Activated CD8-positive, alpha-beta T cell treated with anti-CD3 and anti-CD28 coated beads, Interleukin-2, amount 10 ng/mL, durations not matched to agents 7 days and 5 days (primary cell): ENCODE results near the gene ZSCAN26. TPM values are rescaled to one million over a fixed set of nuclear protein-coding genes. Genes with fewer than 3 reads are reported as not detected.
"Not testable (repeated sequence)": the region's sequence is repeated elsewhere in the genome, so short reads cannot be mapped to it uniquely, and the experiment has no call there.

Source experiments
- ATAC-seq: fragments of 150-1000 bp; cut with Tn5 transposase; one replicate; pipeline ENCODE4 v1.10.0; 2021; ENCODE audit warnings: moderate library complexity
- CTCF ChIA-PET: fragments of 350-600 bp; sonication (Branson Sonifier 250); formaldehyde crosslinking; loops from one replicate; lab custom pipeline; 2021; ENCODE audit warnings: antibody characterized with exemption; lab: Charles Lee
- POLR2A ChIA-PET: fragments of 350-600 bp; sonication (Branson Sonifier 250); formaldehyde crosslinking; loops from one replicate; lab custom pipeline; 2021; ENCODE audit warnings: antibody characterized with exemption; lab: Charles Lee
- DNase-seq: peaks from one replicate; pipeline ENCODE4 v3.0.0-alpha.2; 2020
- H3K27ac Mint-ChIP-seq: one replicate; pipeline ENCODE4 v1.8.0; 2021; ENCODE audit warnings: mild to moderate bottlenecking, mixed read lengths
- H3K27me3 Mint-ChIP-seq: one replicate; pipeline ENCODE4 v1.8.0; 2021; ENCODE audit warnings: low read depth, mixed read lengths
- H3K36me3 Mint-ChIP-seq: one replicate; pipeline ENCODE4 v1.8.0; 2021; ENCODE audit warnings: low read depth, mixed read lengths
- H3K4me1 Mint-ChIP-seq: one replicate; pipeline ENCODE4 v1.8.0; 2021; ENCODE audit warnings: low read depth, mixed read lengths
- H3K4me3 Mint-ChIP-seq: one replicate; pipeline ENCODE4 v1.8.0; 2021; ENCODE audit warnings: mild to moderate bottlenecking, mixed read lengths
- H3K9me3 Mint-ChIP-seq: one replicate; pipeline ENCODE4 v1.8.0; 2022; ENCODE audit warnings: mixed read lengths; ENCODE audit not compliant: insufficient read depth
- total RNA-seq, 2 experiments: library from RNA; stranded (reverse); gene quantifications; one replicate each; pipeline ENCODE4 v1.2.3, GENCODE V29; 2021

The ZSCAN26 gene
- total RNA-seq, 2 experiments from 2014 or later: 6.7 to 9.7 TPM

DNA sequence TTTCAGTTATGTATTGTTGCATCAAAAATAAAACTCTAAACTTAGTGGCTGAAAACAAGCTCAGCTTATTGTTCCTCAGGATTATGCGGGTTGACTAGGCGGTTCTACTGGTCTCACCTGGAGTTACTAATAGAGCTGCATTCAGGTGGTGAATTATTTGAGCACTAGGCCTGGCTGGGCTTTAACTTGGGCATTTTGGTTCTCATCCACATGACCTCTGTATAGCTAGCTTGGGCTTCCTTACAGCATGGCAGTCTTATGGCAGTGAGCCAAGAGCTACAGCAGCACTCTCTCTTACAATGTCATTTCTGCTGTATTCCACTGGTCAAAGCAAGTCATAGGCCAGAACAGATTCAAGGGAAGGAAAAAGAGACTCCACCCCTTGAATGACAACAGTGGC, 16.0 kb downstream of the ZSCAN26 start:
- DNase-seq (no peak), ATAC-seq (no peak)
- CTCF ChIA-PET: interaction anchor here (0.8 to 1.8 kb wide), 4 partner anchors 23 to 114 kb away, joined by 3 to 7 read pairs (median 3); no protein-coding TSS in a partner anchor
- Mint-ChIP-seq H3K36me3 (peaks cover 39% of the 10 kb centered on the region), H3K9me3 (no peaks in the 10 kb centered on the region), H3K4me3 (no peak overlapping the region), H3K4me1 (peaks cover 17% of the 10 kb centered on the region), H3K27me3 (peaks cover 6% of the 10 kb centered on the region), H3K27ac (no peak overlapping the region)
- POLR2A ChIA-PET: interaction anchor here (0.6 to 1.6 kb wide), 3 partner anchors 9 to 52 kb away, joined by 3 to 4 read pairs (median 3); no protein-coding TSS in a partner anchor

DNA sequence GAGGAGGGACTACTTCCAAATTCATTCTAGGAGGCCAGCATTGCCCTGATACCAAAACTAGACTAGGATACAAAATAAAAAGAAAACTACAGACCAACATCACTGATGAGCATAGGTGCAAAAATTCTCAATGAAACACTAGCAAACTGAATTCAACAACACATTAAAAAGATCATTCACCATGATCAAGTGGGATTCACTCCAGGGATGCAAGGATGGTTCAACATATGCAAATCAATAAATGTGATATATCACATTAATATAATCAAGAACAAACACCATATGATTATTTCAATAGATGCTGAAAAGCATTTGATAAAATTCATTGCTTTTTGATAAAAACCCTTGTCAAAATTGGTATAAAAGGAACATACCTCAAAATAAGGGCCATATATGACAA, 24.6 kb downstream of the ZSCAN26 start:
- H3K36me3 Mint-ChIP-seq: peaks cover 23% of the 10 kb centered on the region
- no peaks in the 10 kb centered on the region for H3K27me3 Mint-ChIP-seq
- ATAC-seq: no peak
- H3K4me3 Mint-ChIP-seq: no peak overlapping the region
- DNase-seq: no peak
- no peak overlapping the region for H3K27ac Mint-ChIP-seq
- no peaks in the 10 kb centered on the region for H3K4me1 Mint-ChIP-seq
- peaks cover 7% of the 10 kb centered on the region for H3K9me3 Mint-ChIP-seq
- ChIA-PET POLR2A (no interaction called here), CTCF (no interaction called here)

DNA sequence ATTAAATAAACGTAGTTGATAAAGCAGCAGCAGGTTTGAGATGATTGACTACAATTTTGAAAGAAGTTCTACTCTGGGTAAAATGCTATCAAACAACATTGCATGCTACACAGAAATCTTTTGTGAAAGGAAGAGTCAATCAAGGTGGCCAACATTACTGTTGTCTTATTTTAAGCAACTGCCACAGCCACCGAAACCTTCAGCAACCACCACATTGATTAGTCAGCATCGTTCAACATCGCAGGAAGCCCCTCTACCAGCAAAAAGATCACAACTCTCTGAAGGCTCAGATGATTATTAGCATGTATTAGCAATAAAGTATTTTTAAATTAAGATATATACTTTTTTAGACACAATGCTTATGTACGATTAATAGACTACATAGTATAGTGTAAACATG, 28.4 kb downstream of the ZSCAN26 start:
- CTCF ChIA-PET: no interaction called here
- ATAC-seq: no peak

DNA sequence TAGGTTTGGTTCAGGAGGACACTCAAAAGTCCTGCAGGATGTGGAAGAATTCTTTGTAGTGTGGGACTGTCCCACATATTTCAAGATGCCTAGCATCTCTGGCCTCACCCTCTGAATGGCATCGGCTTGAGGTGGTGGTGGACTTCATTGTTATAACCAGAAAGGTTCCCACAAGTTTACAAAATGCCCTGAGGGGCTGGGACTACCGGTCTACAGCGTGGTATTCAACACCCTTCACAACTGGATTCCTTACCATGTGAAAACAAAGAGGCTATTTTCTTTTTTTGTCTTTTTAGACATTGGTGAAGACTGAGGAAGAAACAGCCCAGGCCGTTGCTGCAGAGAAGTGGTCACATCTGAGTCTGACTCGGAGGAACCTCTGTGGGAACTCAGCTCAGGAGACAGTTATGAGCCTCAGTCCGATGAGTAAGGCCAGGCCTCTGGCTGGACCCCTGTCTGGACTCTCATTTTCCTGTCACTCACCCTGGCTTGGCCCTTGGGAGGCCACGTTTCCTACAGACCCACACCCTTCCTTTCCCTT, 29.6 kb downstream of the ZSCAN26 start:
- ChIA-PET POLR2A (no interaction called here), CTCF (no interaction called here)
- peaks cover 4% of the 10 kb centered on the region for H3K9me3 Mint-ChIP-seq
- no peak overlapping the region for H3K27ac Mint-ChIP-seq
- no peak for ATAC-seq
- H3K36me3 Mint-ChIP-seq: peaks cover 13% of the 10 kb centered on the region
- H3K4me1 Mint-ChIP-seq: no peaks in the 10 kb centered on the region
- no peaks in the 10 kb centered on the region for H3K27me3 Mint-ChIP-seq
- no peak overlapping the region for H3K4me3 Mint-ChIP-seq
- no peak for DNase-seq

More for the DNA sequence above, 28.4 kb downstream of the ZSCAN26 start:
- no peak overlapping the region for H3K4me3 Mint-ChIP-seq
- no peaks in the 10 kb centered on the region for H3K4me1 Mint-ChIP-seq
- POLR2A ChIA-PET: no interaction called here
- no peak overlapping the region for H3K27ac Mint-ChIP-seq
- H3K9me3 Mint-ChIP-seq: peaks cover 7% of the 10 kb centered on the region
- H3K27me3 Mint-ChIP-seq: no peaks in the 10 kb centered on the region
- no peak for DNase-seq
- H3K36me3 Mint-ChIP-seq: peaks cover 8% of the 10 kb centered on the region

DNA sequence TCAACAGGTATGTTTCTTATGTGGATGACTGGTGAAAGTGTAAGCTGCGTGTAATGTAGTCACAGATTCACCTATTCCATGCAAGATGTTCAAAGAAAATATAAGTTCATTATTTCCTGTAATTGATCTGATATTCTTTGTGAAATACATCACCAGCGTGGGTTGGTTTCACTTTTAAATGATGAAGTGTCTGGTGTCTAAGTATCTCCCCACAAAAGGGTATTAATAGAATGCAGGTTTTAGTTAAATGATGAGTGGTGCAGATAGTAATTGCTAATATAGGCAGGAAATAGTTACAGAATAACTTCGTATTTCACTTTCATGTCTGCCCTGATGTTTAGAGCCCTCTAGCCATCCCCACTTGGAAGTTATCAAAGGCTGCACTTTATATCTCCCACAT, 36.6 kb downstream of the ZSCAN26 start:
- peaks cover 11% of the 10 kb centered on the region for H3K36me3 Mint-ChIP-seq
- H3K27ac Mint-ChIP-seq: no peak overlapping the region
- CTCF ChIA-PET: no interaction called here
- no peaks in the 10 kb centered on the region for H3K9me3 Mint-ChIP-seq
- POLR2A ChIA-PET: no interaction called here
- ATAC-seq (no peak), DNase-seq (no peak)
- no peak overlapping the region for H3K4me3 Mint-ChIP-seq
- H3K4me1 Mint-ChIP-seq: peaks cover 10% of the 10 kb centered on the region
- H3K27me3 Mint-ChIP-seq: peaks cover 5% of the 10 kb centered on the region

DNA sequence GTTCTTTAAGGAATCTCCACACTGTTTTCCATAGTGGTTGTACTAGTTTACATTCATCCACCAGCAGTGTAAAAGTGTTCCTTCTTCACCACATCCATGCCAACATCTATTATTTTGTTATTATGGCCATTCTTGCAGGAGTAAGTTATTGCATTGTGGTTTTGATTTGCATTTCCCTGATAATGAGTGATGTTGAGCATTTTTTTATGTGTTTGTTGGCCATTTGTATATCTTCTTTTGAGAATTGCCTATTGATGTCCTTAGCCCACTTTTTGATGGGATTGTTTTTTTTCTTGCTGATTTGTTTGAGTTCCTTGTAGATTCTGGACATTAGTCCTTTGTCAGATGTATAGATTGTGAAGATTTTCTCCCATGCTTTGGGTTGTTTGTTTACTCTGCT, 39.4 kb downstream of the ZSCAN26 start:
- Mint-ChIP-seq H3K4me1 (peaks cover 10% of the 10 kb centered on the region), H3K27me3 (peaks cover 13% of the 10 kb centered on the region)
- H3K36me3 Mint-ChIP-seq, H3K4me3 Mint-ChIP-seq, ATAC-seq, H3K27ac Mint-ChIP-seq, H3K9me3 Mint-ChIP-seq, CTCF ChIA-PET, DNase-seq, POLR2A ChIA-PET: not testable (repeated sequence)

DNA sequence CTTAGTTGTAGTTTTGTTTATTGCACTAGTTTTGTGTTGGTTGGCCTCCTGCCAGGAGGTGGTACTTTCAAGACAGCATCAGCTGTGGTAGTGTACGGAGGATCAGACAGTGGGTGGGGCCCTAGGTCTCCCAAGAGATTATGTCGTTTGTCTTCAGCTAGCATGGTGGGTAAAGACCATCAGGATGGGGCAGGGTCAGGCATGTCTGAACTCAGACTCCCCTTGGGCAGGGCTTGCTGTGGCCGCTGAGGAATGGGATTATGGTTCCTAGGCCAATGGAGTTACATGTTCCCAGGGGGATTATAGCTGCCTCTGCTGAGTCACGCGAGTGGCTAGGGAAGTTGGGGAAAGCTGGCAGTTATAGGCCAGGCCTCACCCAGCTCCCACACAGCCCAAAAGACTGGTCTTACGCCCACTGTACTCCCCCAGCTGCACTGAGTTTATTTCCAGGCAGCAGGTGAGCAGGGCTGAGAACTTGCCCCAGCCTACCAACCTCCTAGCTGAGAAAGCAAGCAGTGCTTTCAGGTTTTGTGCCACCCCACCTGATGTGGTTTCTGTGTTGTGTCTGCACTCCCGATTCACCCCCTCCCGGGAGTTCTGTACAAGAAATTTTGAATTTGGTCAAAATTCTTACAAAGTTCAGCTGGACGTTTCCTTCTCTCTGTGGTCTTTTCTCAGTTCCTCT, 44.3 kb downstream of the ZSCAN26 start:
- ChIA-PET CTCF (interaction anchor here (2.8 kb wide), 1 partner anchor 45 kb away, joined by 7 read pairs; no protein-coding TSS in a partner anchor), POLR2A (no interaction called here)
- no peaks in the 10 kb centered on the region for H3K36me3 Mint-ChIP-seq
- ATAC-seq: no peak
- H3K9me3 Mint-ChIP-seq: no peaks in the 10 kb centered on the region
- no peaks in the 10 kb centered on the region for H3K4me1 Mint-ChIP-seq
- no peak overlapping the region for H3K27ac Mint-ChIP-seq
- no peak overlapping the region for H3K4me3 Mint-ChIP-seq
- no peak for DNase-seq
- H3K27me3 Mint-ChIP-seq: peaks cover 17% of the 10 kb centered on the region

DNA sequence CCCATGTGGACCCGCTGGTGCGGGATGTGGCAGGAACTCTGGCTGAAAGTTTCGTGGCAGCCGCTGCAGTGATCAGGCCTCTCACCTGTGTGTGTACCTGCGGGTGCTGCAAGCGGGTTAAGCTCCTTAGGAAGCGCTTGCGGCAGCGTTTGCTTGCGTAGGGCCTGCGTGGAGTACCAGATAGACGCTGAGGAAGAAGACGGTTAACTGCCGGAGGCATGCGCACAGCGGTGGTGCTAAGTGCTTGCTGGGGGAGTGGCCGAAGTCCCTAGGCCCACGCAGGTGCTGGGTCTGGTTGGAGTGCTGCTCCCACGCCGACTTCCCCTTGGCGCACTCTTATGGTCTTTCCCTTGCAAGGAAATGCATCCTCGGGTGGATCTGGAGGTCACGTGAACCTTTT, 46.0 kb downstream of the ZSCAN26 start:
- ATAC-seq (no peak), DNase-seq (no peak)
- Mint-ChIP-seq H3K36me3 (no peaks in the 10 kb centered on the region), H3K4me3 (no peak overlapping the region), H3K27me3 (peaks cover 19% of the 10 kb centered on the region), H3K4me1 (no peaks in the 10 kb centered on the region), H3K9me3 (no peaks in the 10 kb centered on the region), H3K27ac (no peak overlapping the region)
- POLR2A ChIA-PET: no interaction called here
- CTCF ChIA-PET: no interaction called here

DNA sequence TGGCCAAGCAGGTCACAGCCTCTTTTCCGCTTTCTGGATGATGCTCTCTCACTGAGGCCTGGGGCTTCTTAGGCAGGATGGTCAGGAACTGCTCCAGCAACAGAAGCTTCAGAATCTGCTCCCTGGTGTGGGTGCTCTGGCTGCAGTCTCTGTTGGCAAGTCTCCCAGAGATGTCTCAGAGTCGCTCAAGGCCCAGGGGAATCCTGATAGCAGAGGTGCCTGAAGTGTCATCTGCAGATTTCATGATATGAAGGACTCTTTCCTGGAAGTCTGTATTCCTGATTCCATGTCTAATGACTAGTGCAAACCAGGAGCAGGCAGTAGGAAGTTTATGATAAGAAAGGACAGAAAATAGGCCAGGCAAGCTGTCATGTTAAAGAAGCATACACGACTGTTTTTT, 48.7 kb downstream of the ZSCAN26 start:
- H3K36me3 Mint-ChIP-seq: no peaks in the 10 kb centered on the region
- no peaks in the 10 kb centered on the region for H3K4me1 Mint-ChIP-seq
- H3K4me3 Mint-ChIP-seq: no peak overlapping the region
- POLR2A ChIA-PET: no interaction called here
- ATAC-seq (no peak), DNase-seq (no peak)
- no peak overlapping the region for H3K27ac Mint-ChIP-seq
- peaks cover 7% of the 10 kb centered on the region for H3K27me3 Mint-ChIP-seq
- H3K9me3 Mint-ChIP-seq: no peaks in the 10 kb centered on the region
- CTCF ChIA-PET: no interaction called here

DNA sequence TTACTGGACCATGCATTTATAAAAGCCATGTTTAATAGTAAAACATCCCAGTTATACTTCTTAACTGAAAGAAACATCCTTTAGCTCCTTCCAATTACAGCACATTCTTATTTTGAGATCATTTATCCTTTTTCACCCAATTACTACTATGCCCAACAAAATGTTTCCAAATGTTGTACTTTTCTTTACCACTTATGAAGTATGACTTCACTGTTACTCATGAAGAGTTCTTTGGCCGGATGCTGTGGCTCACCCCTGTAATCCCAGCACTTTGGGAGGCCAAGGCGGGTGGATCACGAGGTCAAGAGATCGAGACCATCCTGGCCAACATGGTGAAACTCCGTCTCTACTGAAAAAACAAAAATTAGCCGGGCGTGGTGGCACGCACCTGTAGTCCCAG, 50.9 kb downstream of the ZSCAN26 start:
- H3K9me3 Mint-ChIP-seq, POLR2A ChIA-PET, DNase-seq, ATAC-seq, CTCF ChIA-PET, H3K4me3 Mint-ChIP-seq, H3K4me1 Mint-ChIP-seq, H3K27me3 Mint-ChIP-seq, H3K27ac Mint-ChIP-seq, H3K36me3 Mint-ChIP-seq: not testable (repeated sequence)

DNA sequence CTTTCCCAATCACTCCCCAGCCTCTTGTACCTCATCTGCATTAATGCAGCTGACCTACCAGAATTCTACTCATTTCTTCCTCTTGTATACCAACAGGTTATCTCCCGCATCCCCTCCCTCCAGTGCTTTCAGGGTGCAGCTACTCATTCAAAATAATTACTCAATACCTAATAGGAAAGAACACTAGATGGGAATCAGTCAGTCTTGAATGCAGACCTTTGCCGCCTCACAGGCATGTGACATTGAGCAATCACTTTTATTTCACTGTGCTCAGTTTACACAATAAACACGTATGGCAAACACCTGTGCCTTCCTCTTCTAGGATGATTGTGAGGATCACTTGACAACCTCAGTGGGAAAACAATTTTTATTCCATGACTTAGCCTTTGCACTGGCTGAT, 55.7 kb downstream of the ZSCAN26 start:
- H3K27me3 Mint-ChIP-seq: peaks cover 2% of the 10 kb centered on the region
- H3K4me1 Mint-ChIP-seq: no peaks in the 10 kb centered on the region
- CTCF ChIA-PET: no interaction called here
- no peak overlapping the region for H3K4me3 Mint-ChIP-seq
- ATAC-seq (no peak), DNase-seq (no peak)
- POLR2A ChIA-PET: no interaction called here
- H3K9me3 Mint-ChIP-seq: peaks cover 32% of the 10 kb centered on the region
- peaks cover 17% of the 10 kb centered on the region for H3K36me3 Mint-ChIP-seq
- no peak overlapping the region for H3K27ac Mint-ChIP-seq

DNA sequence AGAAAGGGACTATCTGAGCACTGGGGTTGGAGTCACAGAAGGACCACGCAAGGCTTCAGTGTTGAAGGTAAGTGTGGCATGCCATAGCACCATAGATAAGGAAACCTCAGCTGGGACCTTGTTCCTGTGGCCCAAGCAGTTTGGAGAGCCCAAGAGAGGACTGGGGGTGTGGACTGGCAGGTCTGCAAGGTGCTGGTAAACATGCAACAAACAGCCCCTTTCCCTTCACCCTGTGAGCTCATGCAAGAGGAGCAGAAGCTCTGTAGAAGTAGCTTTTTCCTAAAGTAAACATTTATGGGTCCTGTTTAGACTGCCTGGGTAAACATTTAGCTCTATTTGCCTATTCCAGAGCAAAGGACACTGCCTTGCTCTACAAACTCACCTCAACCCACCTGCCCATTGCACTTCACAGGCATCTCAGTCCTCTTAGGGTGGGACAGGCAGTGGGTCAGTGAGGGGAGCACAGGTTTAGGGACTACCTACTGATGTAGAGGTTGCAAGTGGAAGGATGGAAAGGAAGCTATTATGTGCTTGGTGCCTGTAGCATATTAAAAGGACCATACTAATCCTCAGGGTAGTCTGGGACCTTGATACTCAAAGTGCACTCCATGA, 57.0 kb downstream of the ZSCAN26 start:
- CTCF ChIA-PET: no interaction called here
- Mint-ChIP-seq H3K27me3 (no peaks in the 10 kb centered on the region), H3K36me3 (peaks cover 20% of the 10 kb centered on the region), H3K27ac (no peak overlapping the region), H3K4me1 (no peaks in the 10 kb centered on the region), H3K4me3 (no peak overlapping the region), H3K9me3 (peaks cover 38% of the 10 kb centered on the region)
- POLR2A ChIA-PET: interaction anchor here (0.9 kb wide), 1 partner anchor 12 kb away, joined by 3 read pairs; the partner anchor contains the start of gene ZSCAN31
- ATAC-seq (no peak), DNase-seq (no peak)
